Activated CD8-positive, alpha-beta memory T cell treated with anti-CD3 and anti-CD28 coated beads for 36 hours (primary cell): Measurements from ENCODE around the gene BICC1. TPM values are rescaled to one million over a fixed set of nuclear protein-coding genes. Genes with fewer than 3 reads are reported as not detected.

Experiments used
- CTCF ChIA-PET: fragments of 350-600 bp; sonication (Branson Sonifier 250); formaldehyde crosslinking; loops from one replicate; lab custom pipeline; 2021; ENCODE audit warnings: antibody characterized with exemption; lab: Charles Lee
- POLR2A ChIA-PET: fragments of 350-600 bp; sonication (Branson Sonifier 250); formaldehyde crosslinking; loops from one replicate; lab custom pipeline; 2021; ENCODE audit warnings: antibody characterized with exemption; lab: Charles Lee
- total RNA-seq, 2 experiments: library from RNA; stranded (reverse); gene quantifications; one replicate each; pipeline ENCODE4 v1.2.3, GENCODE V29; 2021

BICC1 gene
- total RNA-seq, 2 experiments from 2014 or later = not detected

DNA sequence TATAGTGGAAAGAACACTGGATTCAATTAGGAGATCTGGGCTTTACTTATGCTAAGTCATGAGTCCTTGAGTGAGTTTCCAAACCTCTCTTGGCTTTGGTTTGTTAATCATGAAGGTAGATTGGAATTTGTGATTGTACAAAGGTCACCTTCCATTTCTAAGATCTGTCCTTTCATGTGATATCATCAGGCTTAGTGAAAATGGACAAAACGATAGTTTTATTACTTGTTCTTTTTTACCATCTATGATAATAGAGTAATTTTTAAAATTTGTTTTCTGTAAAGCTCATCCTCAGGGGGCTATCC lies 309.0 kb downstream of the BICC1 start:
- CTCF ChIA-PET = interaction anchor here (0.6 kb wide), 1 partner anchor 1661 kb away, joined by 3 read pairs; no protein-coding TSS in a partner anchor

DNA sequence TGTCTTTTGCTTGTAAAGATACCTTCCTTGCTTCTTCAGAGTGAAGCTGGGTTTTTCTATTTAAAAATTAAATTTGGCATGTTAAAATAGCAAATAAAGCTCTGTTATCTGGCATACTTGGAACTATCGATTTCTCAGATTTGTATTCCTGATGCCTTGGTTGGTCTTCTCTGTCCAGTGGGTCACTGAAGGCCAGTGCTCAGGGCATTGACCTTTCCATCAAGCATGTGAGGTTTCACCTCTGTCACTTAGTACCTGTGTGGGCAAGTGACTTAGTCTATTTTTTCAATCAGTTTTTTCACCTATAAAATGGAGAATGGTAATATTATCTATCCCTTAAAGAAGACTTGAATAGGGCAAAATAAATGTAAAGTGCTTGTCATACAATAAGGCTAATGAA lies 311.3 kb downstream of the BICC1 start:
- ChIA-PET CTCF (no interaction called here), POLR2A (no interaction called here)

More for the DNA sequence above, 309.0 kb downstream of the BICC1 start:
- POLR2A ChIA-PET = no interaction called here

DNA sequence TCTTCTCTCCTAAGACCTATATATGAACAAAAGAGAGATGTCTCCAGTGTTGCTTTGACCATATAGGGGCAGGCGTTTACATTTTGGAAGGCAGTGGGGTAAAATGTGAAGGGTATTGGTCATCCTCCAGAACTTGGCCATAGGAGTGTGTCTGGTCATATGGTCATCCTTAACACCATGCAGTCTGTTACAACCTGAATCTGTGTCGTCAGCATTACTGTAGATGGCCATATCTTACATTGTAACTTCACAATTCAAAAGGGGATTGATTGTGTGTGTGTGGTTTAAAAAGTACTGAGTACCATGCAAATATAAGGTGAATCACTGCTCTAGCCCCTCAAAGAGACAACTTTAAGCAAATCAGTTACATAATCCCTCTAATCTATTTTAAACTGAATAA lies 311.7 kb downstream of the BICC1 start:
- ChIA-PET CTCF (no interaction called here), POLR2A (no interaction called here)

DNA sequence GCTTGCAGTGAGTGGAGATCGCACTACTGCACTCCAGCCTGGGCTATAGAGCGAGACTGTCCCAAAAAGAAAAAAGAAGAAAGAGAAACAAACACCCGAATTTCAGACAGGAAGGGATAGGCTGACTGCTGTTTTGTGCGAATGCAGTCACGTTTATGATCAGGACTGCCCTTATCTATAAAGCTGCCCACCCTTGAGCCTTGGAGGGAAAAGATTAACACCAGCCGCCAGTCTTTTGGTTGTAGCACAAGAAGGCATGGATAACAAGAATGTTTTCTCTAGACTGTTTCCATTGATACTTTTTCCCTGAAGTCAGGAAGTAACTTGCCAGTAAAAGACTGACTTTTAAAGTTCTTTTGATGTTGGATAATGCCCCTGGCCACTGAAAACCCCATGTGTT lies 314.0 kb downstream of the BICC1 start:
- CTCF ChIA-PET = no interaction called here
- POLR2A ChIA-PET = no interaction called here

DNA sequence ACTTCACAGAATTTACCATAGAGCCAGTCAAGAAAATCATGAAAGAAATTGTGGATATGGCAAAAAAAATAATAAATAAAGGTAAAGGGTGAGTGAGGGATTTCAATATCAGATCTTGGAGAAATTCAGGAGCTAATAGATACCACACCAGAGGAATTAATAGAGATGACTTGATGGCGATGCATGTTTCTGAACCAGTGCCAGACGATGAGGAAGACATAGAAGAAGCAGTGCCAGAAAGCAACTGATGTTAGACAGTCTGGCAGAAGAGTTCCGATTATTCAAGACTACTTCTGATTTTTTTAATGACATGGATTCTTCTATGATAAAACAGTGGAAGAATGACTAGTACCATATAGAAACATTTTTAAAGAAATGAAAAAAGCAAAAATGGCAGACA lies 314.7 kb downstream of the BICC1 start:
- ChIA-PET POLR2A (no interaction called here), CTCF (no interaction called here)

DNA sequence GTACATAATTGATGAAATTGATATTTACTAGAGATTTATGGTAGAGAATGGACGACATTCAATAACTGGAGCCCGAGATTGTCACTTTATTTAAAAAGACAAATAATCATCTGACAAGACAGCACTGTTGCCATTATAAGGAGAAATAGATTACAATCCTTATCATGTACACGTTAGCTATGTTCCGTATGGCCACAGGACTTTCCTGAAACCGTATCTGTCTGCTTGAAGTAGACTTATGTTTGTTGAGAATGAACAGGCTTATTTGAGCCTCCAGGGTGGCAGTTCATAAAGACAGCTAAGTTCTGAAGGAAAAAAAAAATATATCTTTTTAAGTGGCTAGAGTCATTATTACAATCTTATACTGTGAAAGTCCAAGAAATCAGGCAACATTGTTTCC lies 317.2 kb downstream of the BICC1 start:
- ChIA-PET CTCF (no interaction called here), POLR2A (interaction anchor here (0.6 kb wide), 1 partner anchor 837 kb away, joined by 5 read pairs; no protein-coding TSS in a partner anchor)

DNA sequence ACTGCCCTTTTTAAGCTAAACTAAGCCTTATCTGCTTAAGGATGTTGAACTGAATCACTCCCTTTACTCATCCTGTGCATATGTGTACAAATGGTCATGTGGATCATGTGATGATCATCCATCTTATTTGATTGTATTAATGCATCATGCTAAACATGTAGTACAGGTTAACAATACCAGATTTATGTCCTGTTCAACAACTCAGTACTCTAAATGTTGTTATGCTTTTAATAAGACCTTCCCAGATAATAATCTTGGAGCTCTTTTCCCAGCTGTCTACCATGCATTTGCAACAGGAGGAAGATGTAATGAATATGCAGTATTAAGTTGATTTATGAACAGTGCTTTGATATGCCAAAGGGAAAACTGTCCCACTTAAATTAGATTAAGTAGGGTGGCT lies 318.0 kb downstream of the BICC1 start:
- POLR2A ChIA-PET = no interaction called here
- CTCF ChIA-PET = no interaction called here

DNA sequence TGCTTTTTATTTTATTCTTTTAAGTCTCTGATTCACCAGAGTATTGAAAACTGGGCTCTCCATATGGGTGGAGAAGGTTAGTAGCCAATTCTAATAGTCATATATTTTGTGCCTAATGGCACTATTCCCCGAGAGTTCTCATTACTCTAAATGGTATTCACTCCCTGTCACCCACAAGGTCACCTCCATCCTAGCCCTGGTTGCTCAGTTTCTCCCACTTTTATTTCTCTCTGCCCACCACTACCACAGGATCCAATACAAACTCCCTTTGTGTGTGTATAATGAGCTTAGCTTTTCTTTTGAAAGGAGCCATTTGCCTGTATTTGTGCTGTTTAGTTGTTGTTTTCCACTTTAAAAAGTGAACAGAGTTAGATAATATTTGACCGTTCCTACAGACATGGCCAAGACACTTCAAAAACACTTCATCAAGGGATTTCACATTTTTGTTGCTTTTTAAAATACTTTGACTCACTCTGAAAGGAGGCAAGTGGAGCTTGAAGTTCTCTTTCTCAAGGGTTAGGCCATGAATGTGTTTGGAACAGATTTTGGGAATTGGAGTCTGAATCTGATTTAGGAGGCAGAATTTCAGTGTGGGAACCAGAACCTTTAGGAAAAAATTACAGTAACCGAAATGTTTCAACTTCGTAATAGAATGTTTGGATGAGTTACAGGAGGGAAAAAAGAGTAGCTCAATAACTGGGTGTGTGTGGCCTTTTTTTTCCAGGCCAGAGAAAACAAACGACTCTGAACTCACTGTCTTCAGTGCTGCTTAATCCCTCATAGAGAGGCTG lies 321.3 kb downstream of the BICC1 start:
- POLR2A ChIA-PET = no interaction called here
- CTCF ChIA-PET = no interaction called here

DNA sequence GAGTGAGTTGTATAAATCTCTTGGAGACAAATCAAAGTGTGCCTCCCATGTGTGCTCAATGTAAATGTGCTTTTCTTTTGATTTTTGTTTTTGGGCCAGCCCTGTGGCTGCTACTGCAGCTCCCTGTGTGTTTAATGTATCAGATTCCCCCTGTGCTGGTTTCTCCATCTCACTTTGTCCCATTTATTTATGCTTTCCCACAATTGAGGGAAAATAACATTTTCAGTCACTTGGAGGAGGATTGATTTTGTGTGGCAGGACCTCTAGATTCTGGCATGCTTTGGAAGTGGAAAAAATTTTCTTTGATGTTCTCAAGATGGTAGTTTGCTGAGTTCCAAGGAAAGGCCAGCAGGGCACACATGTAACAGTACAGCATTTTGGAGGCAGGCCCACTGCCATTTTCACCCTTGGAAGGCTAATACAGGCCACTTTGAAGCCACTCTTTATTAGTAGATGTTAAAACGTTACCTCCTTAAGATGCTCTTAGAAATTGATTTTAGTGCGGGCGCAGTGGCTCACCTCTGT lies 323.6 kb downstream of the BICC1 start:
- ChIA-PET CTCF (no interaction called here), POLR2A (no interaction called here)

DNA sequence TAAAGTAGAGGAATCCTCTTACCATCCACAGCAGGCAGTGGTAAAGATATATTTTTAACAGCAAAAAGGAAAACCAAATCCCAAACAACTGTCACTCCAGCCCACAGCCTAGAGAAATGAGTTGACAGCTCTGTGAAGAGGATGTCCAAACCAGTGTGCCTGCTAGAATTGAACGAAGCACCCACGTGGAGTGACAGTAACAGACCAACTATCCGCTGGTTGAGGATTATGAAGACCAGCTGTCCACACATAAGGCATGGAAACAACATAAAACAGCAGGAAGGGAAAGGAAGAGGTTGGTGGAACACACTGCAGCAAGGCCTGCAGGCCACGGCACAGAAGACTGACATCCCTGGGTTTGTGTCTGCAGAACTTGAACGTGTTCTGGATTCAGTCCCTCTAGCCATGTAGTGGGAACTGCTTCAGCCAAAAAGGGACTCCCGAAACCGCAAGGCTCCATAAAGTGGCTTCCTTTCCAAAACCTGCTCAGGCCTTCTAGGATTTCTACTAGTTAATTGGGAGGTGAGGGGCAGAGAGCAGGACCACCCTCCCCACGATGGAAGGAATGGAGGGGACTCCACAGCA lies 324.4 kb downstream of the BICC1 start:
- ChIA-PET POLR2A (no interaction called here), CTCF (no interaction called here)

DNA sequence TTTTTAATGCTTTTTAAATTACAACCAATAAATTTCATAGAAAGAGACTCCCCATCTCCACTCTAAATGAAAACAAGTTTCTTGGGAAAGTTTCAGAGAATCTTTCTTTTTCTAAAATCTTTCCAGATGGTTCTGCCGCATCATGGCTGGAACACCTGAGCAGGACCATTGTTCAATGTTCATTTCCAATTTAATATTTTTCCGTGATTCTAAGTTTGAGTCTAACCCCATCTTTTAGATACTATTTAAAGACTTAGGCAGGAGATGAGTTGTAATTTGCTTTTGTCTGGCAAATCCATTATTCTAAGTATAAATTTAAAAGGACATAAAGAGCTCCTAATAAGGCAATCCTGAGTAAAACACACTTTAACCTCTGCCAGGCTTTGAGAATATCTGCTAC lies 325.2 kb downstream of the BICC1 start:
- POLR2A ChIA-PET = no interaction called here
- CTCF ChIA-PET = no interaction called here

DNA sequence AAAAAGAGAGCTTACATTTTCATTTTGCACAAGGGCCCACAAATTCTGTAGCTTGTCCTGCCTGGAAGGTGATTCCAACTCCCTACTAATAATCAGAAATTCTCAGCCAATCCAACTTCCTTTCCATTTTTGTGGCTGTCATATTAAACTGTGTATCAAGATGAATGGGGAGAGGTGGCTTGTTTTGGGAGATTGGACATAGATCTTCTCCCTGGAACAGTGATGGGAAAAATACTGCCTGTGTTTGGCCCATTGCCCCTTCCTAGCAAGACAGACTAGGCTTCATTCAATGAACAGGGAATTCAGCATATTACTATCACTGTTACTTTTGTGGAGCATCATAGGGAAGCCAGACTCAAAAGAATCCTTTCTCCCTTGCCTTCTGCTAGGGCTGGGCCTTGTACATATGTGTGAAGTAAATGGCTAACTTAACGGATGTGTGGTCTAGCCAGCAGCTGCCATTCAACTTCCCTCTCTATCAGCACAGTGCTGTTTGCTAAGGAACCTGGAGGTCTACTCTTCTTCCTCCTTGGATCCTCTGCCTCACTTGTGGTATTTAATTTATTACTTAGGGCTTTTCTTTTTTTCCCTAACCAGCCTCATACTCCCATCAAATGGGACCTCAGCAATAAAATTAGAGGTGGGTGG lies 326.0 kb downstream of the BICC1 start:
- ChIA-PET CTCF (no interaction called here), POLR2A (no interaction called here)

DNA sequence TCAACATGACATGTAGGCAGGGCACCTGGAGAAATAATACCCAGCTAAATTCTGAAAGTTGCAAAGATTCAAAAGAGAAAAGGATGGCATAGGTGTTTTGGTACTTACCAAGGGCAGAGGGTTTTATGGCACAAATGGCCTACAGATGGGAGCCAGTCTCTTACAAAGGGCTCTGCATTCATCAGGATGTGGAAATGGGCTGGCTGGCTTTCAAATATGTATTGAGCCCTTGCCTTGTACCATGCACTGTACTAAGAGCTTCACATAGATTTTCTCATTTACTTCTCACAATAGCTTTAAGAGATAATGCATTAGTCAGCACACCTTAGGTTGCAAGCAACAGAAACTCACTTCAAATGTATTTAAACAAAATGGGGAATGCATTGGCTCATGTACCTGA lies 327.1 kb downstream of the BICC1 start:
- ChIA-PET CTCF (no interaction called here), POLR2A (no interaction called here)

DNA sequence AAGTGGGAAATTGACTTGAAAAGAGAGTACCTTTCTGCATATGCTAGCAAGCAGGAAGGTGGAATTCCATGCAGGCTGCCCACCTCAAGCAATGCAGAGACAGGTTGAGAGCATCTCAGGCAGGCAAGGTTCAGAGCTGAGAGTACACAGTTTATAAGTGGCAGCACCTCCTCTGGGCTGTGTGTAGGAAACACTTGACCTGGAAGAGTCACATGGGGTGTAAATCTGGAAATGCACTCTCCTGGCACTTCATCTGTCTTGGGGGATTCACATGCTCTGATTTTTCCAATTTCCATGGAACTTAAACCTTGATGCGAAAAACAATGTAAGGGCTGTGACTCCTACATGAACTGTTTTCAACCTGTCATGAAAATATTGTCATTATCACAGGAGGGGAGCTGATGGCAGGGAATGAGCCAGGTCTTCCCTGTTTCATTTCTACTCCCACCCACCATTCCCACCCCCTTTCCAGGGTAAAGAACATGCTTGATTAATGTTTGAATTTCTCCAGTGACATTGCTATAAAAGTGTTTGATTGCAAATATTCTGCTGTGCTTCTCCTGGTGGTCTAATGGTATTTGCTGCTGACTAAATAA lies 328.3 kb downstream of the BICC1 start:
- ChIA-PET POLR2A (no interaction called here), CTCF (no interaction called here)

DNA sequence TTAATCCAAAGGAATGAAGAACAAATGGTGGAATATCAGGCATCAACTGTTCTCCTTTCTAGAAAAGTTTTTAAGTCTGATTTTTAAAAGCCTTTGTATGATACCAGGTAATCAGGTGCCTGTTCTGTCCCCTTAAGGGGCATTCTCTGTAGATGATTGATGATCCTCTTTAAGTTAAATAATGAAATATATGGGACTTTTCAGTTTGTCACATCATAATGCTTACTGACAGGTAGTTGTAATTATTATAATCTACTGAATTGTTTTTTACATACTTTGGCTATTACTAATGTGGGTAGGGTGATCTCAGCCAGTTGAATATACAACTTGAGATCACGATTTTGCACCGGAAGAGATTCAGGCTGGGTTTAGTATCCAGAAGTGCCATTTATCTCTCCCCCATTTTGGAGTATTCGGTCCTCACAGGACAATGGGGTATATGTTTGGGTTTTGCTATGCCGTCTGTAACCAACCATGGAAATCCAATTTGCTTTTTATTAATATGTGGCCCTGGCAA lies 330.2 kb downstream of the BICC1 start:
- ChIA-PET CTCF (no interaction called here), POLR2A (no interaction called here)

DNA sequence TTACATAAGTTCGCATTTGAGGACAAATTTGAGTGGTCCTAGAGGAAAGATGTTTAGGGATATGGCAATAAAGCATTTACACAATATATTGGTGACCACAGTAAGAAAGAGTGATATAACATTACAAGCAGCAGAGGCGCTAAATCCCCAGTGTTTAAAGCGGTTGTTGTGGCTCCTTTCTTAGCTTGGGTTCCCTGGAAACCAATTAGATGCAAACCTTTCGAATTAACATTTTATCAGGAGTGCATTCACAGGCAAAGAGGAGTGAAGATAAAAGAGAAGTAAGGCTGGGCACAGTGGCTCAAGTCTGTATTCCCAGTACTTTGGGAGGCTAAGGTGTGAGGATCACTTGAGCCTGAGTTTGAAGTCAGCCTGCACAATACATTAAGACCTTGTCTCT lies 331.1 kb downstream of the BICC1 start:
- CTCF ChIA-PET = no interaction called here
- POLR2A ChIA-PET = no interaction called here

DNA sequence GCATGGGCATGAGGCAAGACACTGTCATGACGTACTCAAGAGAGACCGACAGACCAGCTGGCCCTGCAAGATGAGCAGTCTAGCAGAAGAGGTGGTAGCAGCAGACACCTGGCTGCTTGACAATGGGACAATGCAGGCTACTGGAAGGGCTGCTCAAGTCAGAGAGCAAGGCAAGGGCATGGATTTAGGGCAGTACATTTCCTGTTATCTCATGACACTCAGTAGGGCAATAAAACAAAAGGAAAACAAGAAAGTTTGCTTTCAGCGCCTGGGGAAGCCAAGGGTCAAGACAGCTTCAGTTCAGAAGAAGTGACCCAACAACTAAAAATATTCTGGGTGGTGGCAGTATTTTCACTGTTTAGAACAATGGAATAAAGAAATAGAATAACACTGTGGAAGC lies 332.0 kb downstream of the BICC1 start:
- ChIA-PET POLR2A (no interaction called here), CTCF (no interaction called here)

DNA sequence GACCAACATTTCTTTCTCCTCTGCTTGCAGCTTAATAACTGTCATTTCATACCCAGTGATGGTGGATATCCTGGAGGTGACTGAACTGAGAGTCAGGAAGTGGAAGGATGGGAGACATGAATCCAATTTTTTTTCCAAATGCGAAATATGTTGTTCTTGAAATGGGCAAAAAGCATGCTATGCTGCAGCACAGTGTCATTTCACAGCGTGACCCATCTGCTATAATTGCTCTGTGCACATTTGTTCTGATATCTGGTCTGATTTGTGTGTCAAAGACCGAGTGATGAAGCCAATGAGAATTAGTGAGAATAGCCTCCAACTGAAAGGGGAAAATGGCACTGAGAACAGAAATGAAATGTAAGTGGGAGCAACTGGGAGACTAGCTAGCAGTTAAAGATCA lies 334.2 kb downstream of the BICC1 start:
- ChIA-PET POLR2A (no interaction called here), CTCF (no interaction called here)

DNA sequence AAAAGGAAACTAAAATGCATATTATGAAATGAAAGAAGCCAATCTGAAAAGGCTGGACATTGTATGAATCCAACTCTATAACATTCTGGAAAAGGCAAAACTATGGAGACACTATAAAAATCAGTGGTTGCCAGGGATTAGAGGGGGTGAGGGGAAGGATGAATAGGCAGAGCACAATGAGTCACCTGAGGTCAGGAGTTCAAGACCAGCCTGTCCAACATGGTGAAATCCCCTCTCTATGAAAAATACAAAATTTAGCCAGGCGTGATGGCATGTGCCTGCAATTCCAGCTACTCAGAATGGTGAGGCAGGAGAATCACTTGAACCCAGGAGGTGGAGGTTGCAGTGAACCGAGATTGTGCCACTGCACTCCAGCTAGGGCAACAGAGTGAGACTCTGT lies 338.9 kb downstream of the BICC1 start:
- ChIA-PET POLR2A (no interaction called here), CTCF (no interaction called here)

DNA sequence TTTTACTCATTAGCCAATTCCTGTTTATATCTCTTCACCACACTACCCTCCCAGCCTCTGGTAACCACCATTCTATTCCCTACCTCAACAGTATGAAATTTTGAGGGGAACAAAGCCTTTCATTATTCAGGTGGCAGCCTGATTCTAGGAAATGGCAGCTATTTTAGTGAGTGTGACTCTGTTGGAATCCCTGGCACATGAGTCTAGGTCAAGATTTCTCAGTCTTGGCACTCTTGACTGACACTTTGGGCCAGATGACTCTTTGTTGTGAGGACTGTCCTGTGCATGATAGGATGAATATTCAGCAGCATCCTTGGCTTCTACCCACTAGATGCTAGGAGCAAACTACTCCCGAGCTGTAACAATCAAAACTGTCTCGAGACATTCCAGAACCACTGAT lies 341.0 kb downstream of the BICC1 start:
- ChIA-PET POLR2A (no interaction called here), CTCF (no interaction called here)
